NCI-H1436 (cell line): ENCODE measurements around the gene ZHX3.
A peak's percentile ranks its signal among the peaks of the same experiment; 100 is the strongest.
"Not testable (repeated sequence)": the region's sequence is repeated elsewhere in the genome, so short reads cannot be mapped to it uniquely, and the experiment has no call there.

Experiments used
- DNase-seq: peaks from one replicate; lab custom pipeline; 2025; lab: John Stamatoyannopoulos, UW

ZHX3 gene

DNA sequence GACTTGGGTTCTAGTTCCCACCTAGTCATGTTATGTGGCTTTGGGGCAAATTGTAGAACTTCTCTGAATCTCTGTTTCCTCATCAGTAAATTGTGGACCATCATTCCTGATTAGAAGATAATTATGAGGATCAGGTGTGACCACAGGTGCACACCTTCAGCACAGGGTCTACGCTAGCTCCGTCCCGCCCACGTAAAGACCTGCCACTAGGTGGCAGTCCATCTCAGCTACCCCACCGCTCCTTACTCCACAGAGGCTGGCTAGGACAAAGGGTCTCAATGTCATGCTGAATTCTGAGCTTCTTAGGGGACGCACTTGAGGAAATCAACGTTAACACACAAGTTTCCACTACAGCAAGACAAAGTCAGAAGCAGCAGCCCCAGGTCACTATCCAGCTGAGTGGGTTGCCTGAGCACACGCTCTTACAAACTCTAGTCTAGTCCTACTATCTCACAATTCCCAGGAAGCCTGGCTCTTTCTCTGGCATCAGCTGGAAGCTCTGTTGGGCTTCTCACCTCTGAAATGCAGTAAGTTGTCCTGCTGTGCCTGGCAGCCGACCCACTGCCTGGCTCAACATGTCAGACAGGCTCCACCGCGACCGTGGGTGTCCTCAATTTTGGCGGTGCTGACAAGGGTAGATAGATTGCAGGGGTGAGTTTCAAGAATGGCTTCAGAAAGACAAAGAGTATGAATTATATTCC lies 182.2 kb downstream of the ZHX3 start:
- DNase-seq: peak; percentile 33

GRCh38 chr20:41134362-41135186 lies 183.0 kb downstream of the ZHX3 start:
- DNase-seq: no peak

DNA sequence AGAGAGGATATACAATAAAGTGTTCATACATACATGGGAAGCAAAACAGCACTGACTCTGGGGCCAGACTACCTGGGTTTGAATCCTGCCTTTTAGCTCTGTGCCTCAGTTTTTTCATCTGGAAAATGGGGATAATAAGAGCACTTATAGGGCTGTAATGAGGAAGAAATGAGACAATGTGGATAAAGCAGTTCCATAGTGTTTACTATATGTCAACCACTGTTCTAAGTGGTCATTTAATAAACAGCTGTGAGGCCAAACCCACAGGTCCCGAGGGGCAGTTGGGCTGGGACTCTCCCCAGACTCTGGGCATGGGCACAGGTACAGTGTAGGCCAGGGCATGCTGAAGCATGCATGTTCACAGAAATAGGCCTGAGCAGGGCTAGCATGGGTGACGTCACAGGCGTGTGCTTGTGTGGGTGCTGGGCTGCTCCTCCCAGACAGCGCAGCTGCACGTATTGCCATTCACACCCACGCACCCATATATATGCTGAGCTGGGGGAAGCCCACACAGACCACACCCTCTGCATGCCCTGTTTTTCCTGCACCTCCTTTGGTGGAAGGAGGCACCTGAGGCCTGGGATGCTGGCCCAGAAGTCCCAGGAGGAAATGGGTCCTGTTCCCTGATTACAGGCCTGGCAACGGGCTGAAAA lies 183.7 kb downstream of the ZHX3 start:
- no peak for DNase-seq

- not testable (repeated sequence) for DNase-seq
Observed at GRCh38 chr20:41132388-41132775, 185.1 kb downstream of the ZHX3 start.

DNA sequence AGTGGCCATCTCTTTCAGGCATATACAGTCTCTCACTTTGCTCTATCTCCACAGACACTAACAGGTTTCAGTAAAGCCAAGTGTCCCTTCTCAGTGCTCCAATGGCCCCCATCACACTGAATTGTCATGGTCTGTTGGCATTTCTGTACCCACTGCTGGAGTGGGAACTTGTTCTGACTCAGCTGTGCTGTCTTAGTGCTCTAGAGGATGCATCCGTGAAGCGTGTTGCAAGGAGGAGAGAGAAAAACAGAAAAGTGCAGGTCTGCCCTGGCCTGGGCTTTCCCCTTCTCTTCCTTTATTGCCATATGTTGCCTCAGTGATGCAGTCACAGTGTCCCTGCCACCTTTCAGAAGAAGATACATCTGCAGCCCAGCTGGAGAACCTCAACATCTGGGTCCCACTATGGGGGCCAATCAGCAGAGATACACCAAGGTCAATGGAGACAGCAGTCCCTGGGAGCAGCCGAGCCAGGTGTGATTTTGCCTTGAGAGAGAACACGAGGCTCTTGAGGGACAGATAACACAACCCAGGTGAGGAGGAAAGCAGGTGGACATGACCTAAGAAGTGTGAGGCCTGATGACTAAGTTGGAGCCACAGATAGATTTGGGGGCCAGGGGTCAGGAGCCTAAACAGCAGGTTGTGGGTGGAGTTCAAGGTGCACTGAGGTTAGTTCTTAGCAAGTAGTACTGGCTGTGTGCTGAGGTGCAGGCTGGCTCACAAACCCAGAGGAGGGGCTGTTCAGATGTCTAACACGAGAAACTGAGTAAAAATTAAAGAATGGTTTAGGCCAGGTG lies 185.7 kb downstream of the ZHX3 start:
- no peak for DNase-seq
